ENCODE data around the gene KHDC4.
A peak's percentile ranks its signal among the peaks of the same experiment; 100 is the strongest.

KHDC4 gene

DNA sequence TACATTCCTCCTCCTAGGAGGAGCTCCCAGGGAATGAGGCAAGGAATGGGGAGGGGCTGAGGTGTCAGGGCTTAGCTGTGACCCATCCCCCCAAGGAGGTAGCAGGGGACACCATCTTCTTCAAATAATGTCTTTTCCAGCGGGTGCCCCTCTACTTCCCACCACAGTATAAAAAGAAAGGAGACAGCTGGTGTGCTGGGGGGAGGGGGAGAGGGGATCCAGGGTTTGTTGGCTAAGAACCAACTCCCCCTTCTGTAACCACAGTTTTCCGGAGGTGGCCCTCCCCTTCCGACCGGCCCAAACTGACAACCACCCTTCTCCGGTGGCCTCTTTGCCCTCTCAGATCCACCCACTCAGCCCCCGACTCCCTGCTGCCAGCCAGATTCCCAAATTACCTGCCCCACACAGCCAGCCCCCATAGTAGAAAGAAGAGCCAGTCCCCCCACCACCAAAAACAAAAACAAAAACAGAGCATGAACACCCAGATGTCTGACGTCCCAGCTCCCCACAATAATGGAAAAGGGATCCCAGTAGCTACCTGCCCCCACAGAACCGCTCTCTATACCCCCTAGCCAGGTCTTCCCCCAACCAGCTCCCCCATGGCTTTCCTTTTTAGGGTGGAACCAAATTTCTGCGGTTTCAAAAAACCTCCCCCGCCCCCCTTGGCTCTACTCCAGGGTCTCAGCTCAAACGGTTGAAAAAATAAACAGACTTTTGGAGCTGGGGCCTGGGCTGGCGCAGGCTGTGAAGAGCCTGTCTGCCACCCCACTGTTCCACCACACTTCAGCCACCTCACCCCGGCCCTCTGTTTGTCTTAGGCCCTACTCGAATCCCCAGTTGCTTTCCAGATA is 42.1 kb upstream of the KHDC4 start (continued):
- TF ChIP-seq ZBTB10 (tag by site-specific recombination; IDR thresholded peaks at IDR 0.05), result 0 out of 2 replicates have a peak, but pooled peaks have one; percentile 45
- TF ChIP-seq ZNF530 (tag by site-specific recombination; IDR thresholded peaks at IDR 0.05; ENCODE audit: low read depth), result no peak
- no peak for TF ChIP-seq ZNF513 (tag by site-specific recombination; IDR thresholded peaks at IDR 0.05)
- TF ChIP-seq ZFP69B (tag by site-specific recombination; IDR thresholded peaks at IDR 0.05), result no peak
- peak; percentile 19; the same call in 1 of the 2 replicates for TF ChIP-seq ZXDB (tag by site-specific recombination; IDR thresholded peaks at IDR 0.05)
- TF ChIP-seq ZBTB48 (tag by site-specific recombination; IDR thresholded peaks at IDR 0.05), result no peak
- no peak for TF ChIP-seq SALL2 (tag by site-specific recombination; IDR thresholded peaks at IDR 0.05; ENCODE audit: borderline replicate concordance)
- peak; percentile 98 for TF ChIP-seq EGR2 (tag by site-specific recombination; IDR thresholded peaks at IDR 0.05; ENCODE audit: low read depth)
- TF ChIP-seq ZNF843 (tag by site-specific recombination; IDR thresholded peaks at IDR 0.05), result peak; percentile 54
- no peak; the same call in 1 of the 2 replicates for TF ChIP-seq ZNF366 (tag by site-specific recombination; conservative IDR thresholded peaks at IDR 0.05)
- peak; percentile 50; the same call in 1 of the 2 replicates for TF ChIP-seq ZNF423 (tag by site-specific recombination; IDR thresholded peaks at IDR 0.05)
- peak; percentile 98 for TF ChIP-seq FEZF1 (tag by site-specific recombination; IDR thresholded peaks at IDR 0.05)
- peak; percentile 20; the same call in 1 of the 2 replicates for TF ChIP-seq ZNF561 (tag by site-specific recombination; IDR thresholded peaks at IDR 0.05; ENCODE audit: borderline replicate concordance)
- TF ChIP-seq ZNF169 (tag by site-specific recombination; IDR thresholded peaks at IDR 0.05), result no peak
- 0 out of 2 replicates have a peak, but pooled peaks have one; percentile 57 for TF ChIP-seq KLF7 (tag by site-specific recombination; IDR thresholded peaks at IDR 0.05; ENCODE audit: borderline replicate concordance)
- TF ChIP-seq PATZ1 (tag by site-specific recombination; IDR thresholded peaks at IDR 0.05), result peak; percentile 90
- TF ChIP-seq ZNF146 (tag by site-specific recombination; IDR thresholded peaks at IDR 0.05), result no peak
- TF ChIP-seq, protein P1, sequence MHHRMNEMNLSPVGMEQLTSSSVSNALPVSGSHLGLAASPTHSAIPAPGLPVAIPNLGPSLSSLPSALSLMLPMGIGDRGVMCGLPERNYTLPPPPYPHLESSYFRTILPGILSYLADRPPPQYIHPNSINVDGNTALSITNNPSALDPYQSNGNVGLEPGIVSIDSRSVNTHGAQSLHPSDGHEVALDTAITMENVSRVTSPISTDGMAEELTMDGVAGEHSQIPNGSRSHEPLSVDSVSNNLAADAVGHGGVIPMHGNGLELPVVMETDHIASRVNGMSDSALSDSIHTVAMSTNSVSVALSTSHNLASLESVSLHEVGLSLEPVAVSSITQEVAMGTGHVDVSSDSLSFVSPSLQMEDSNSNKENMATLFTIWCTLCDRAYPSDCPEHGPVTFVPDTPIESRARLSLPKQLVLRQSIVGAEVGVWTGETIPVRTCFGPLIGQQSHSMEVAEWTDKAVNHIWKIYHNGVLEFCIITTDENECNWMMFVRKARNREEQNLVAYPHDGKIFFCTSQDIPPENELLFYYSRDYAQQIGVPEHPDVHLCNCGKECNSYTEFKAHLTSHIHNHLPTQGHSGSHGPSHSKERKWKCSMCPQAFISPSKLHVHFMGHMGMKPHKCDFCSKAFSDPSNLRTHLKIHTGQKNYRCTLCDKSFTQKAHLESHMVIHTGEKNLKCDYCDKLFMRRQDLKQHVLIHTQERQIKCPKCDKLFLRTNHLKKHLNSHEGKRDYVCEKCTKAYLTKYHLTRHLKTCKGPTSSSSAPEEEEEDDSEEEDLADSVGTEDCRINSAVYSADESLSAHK (tag by site-specific recombination; IDR thresholded peaks at IDR 0.05), result peak; percentile 91
- TF ChIP-seq MYNN (tag by site-specific recombination; IDR thresholded peaks at IDR 0.05; ENCODE audit: borderline replicate concordance), result no peak
- TF ChIP-seq, protein P2, sequence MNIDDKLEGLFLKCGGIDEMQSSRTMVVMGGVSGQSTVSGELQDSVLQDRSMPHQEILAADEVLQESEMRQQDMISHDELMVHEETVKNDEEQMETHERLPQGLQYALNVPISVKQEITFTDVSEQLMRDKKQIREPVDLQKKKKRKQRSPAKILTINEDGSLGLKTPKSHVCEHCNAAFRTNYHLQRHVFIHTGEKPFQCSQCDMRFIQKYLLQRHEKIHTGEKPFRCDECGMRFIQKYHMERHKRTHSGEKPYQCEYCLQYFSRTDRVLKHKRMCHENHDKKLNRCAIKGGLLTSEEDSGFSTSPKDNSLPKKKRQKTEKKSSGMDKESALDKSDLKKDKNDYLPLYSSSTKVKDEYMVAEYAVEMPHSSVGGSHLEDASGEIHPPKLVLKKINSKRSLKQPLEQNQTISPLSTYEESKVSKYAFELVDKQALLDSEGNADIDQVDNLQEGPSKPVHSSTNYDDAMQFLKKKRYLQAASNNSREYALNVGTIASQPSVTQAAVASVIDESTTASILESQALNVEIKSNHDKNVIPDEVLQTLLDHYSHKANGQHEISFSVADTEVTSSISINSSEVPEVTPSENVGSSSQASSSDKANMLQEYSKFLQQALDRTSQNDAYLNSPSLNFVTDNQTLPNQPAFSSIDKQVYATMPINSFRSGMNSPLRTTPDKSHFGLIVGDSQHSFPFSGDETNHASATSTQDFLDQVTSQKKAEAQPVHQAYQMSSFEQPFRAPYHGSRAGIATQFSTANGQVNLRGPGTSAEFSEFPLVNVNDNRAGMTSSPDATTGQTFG (tag by site-specific recombination; IDR thresholded peaks at IDR 0.05; ENCODE audit: borderline replicate concordance), result no peak
- no peak for TF ChIP-seq ZNF707 (tag by site-specific recombination; IDR thresholded peaks at IDR 0.05)
- TF ChIP-seq ZNF114 (tag by site-specific recombination; IDR thresholded peaks at IDR 0.05), result no peak
- TF ChIP-seq ZFHX2 (tag by site-specific recombination; conservative IDR thresholded peaks at IDR 0.05), result peak; percentile 98
- no peak for TF ChIP-seq ZNF121 (tag by site-specific recombination; IDR thresholded peaks at IDR 0.05)
- TF ChIP-seq, protein P3, sequence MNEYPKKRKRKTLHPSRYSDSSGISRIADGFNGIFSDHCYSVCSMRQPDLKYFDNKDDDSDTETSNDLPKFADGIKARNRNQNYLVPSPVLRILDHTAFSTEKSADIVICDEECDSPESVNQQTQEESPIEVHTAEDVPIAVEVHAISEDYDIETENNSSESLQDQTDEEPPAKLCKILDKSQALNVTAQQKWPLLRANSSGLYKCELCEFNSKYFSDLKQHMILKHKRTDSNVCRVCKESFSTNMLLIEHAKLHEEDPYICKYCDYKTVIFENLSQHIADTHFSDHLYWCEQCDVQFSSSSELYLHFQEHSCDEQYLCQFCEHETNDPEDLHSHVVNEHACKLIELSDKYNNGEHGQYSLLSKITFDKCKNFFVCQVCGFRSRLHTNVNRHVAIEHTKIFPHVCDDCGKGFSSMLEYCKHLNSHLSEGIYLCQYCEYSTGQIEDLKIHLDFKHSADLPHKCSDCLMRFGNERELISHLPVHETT (tag by site-specific recombination; IDR thresholded peaks at IDR 0.05), result no peak

All from HEK293 (cell line).